ENCODE results near the gene SLC12A5. TPM values are rescaled to one million over a fixed set of nuclear protein-coding genes. Genes with fewer than 3 reads are reported as not detected.

SLC12A5 gene
- total and polyA plus RNA-seq, 2 of the 4 experiments (the other 2 are of a cell fraction): 2.2 TPM; not detected in 1

GRCh38 chr20:46100988-46101387, 72.0 kb downstream of the SLC12A5 start:
- Histone ChIP-seq H2AK9ac (replicated peaks; ENCODE audit: low read depth, low read length, poor library complexity) (no peak overlapping the region), H4K20me1 (ENCODE audit: insufficient read depth, low read length) (no peaks in the 10 kb centered on the region), H4K91ac (ENCODE audit: insufficient read depth, low read depth, low read length) (no peak overlapping the region), H2BK120ac (ENCODE audit: low read depth, low read length) (no peak overlapping the region), H2AK5ac (ENCODE audit: low read depth, low read length) (no peak overlapping the region), H3K4me2 (ENCODE audit: low read depth, low read length) (no peak overlapping the region), H2BK15ac (ENCODE audit: low read depth, low read length) (no peak overlapping the region), H4K8ac (ENCODE audit: low read depth in 2 of 2, low read length in 2 of 2) (no peak overlapping the region), H3K4ac (ENCODE audit: low read depth, low read length) (no peak overlapping the region), H3K36me3 (ENCODE audit: control insufficient read depth, insufficient read depth, low read length) (no peaks in the 10 kb centered on the region), H3K4me3 (ENCODE audit: insufficient read depth, low read depth, low read length) (no peak overlapping the region), H3K27ac (ENCODE audit: insufficient read depth, low read length) (no peak overlapping the region), H3K9me1 (ENCODE audit: insufficient read depth, low read length) (no peaks in the 10 kb centered on the region), H2BK5ac (ENCODE audit: low read depth, low read length, poor library complexity, severe bottlenecking) (no peak overlapping the region), H3K14ac (replicated peaks; ENCODE audit: low read depth, low read length) (no peak overlapping the region), H3K4me1 (ENCODE audit: control insufficient read depth, insufficient read depth, low read length) (no peaks in the 10 kb centered on the region), H3K56ac (ENCODE audit: extremely low read depth, insufficient read depth, low read length) (no peak overlapping the region), H3K23ac (ENCODE audit: low read depth, low read length) (no peak overlapping the region), H2BK20ac (ENCODE audit: low read depth, low read length) (no peak overlapping the region), H2AFZ (replicated peaks; ENCODE audit: low read length, poor library complexity) (no peak overlapping the region), H3K27me3 (ENCODE audit: control insufficient read depth, insufficient read depth, low read length) (peaks cover 24% of the 10 kb centered on the region), H3K18ac (ENCODE audit: low read depth, low read length) (no peak overlapping the region), H4K5ac (ENCODE audit: low read depth, low read length) (no peak overlapping the region), H3K9ac (ENCODE audit: low read depth, low read length) (no peak overlapping the region), H3K9me3 (ENCODE audit: control insufficient read depth, insufficient read depth, low read length) (peaks cover 3% of the 10 kb centered on the region; the same call in 1 of the 2 replicates), H3K79me1 (ENCODE audit: low read depth in 1 of 2, low read length in 2 of 2) (no peaks in the 10 kb centered on the region)
- dilution Hi-C loops (cut with HindIII; ENCODE audit: low sequenced_read_pairs, unreplicated experiment): no loop called here
- DNase-seq (no peak), ATAC-seq (ENCODE audit: low read depth) (no peak)
- WGBS, 2 experiments (ENCODE audit: extremely low coverage in 2 of 2, insufficient read length in 1 of 2): no CpG with 5 or more reads among the region's 5 CpGs
- in situ Hi-C loops (cut with MboI; ENCODE audit: low sequenced_read_pairs): no loop called here
- POLR2A ChIA-PET (ENCODE audit: unreplicated experiment): no interaction called here
- intact Hi-C loops (cut with micrococcal nuclease): no loop called here
- BruUV-seq (replicated peaks): no TSS peak
- TF ChIP-seq RFX5 (IDR thresholded peaks at IDR 0.05; ENCODE audit: low read depth, low read length) (no peak), NFE2L2 (IDR thresholded peaks at IDR 0.05; ENCODE audit: low read depth, low read length) (no peak), FOS (IDR thresholded peaks at IDR 0.05; ENCODE audit: low read depth, low read length) (no peak), CTCF (conservative IDR thresholded peaks at IDR 0.05; ENCODE audit: low read depth, low read length) (no peak), RAD21 (IDR thresholded peaks at IDR 0.05; ENCODE audit: low read length) (no peak), MAFK (IDR thresholded peaks at IDR 0.05; ENCODE audit: low read depth, low read length) (no peak), ELK1 (IDR thresholded peaks at IDR 0.05; ENCODE audit: borderline replicate concordance, low read depth, low read length) (no peak), CEBPB (IDR thresholded peaks at IDR 0.05; ENCODE audit: low read depth, low read length) (no peak), MAZ (IDR thresholded peaks at IDR 0.05; ENCODE audit: borderline replicate concordance, low read depth, low read length) (no peak), POLR2A (IDR thresholded peaks at IDR 0.05; ENCODE audit: low read depth, low read length) (no peak), BHLHE40 (IDR thresholded peaks at IDR 0.05; ENCODE audit: low read depth, low read length) (no peak), MXI1 (IDR thresholded peaks at IDR 0.05; ENCODE audit: borderline replicate concordance, low read depth, low read length) (no peak), CHD1 (IDR thresholded peaks at IDR 0.05; ENCODE audit: low read depth, low read length) (no peak), RCOR1 (IDR thresholded peaks at IDR 0.05; ENCODE audit: insufficient replicate concordance, low read length) (no peak), SMC3 (IDR thresholded peaks at IDR 0.05; ENCODE audit: low read depth, low read length) (no peak)
- TF ChIP-seq, protein P1, sequence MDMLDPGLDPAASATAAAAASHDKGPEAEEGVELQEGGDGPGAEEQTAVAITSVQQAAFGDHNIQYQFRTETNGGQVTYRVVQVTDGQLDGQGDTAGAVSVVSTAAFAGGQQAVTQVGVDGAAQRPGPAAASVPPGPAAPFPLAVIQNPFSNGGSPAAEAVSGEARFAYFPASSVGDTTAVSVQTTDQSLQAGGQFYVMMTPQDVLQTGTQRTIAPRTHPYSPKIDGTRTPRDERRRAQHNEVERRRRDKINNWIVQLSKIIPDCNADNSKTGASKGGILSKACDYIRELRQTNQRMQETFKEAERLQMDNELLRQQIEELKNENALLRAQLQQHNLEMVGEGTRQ (IDR thresholded peaks at IDR 0.05; ENCODE audit: low read depth, low read length): no peak
- CTCF ChIA-PET: no interaction called here
